GM18868 (cell line): ENCODE measurements around the gene RPRD1B.

Source experiments
- ATAC-seq: cut with Tn5 transposase; IDR thresholded peaks from one replicate; pipeline ENCODE4 v1.9.1; 2021; ENCODE audit warnings: mild to moderate bottlenecking, moderate library complexity; ENCODE audit not compliant: unreplicated experiment

RPRD1B gene, protein sequence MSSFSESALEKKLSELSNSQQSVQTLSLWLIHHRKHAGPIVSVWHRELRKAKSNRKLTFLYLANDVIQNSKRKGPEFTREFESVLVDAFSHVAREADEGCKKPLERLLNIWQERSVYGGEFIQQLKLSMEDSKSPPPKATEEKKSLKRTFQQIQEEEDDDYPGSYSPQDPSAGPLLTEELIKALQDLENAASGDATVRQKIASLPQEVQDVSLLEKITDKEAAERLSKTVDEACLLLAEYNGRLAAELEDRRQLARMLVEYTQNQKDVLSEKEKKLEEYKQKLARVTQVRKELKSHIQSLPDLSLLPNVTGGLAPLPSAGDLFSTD

DNA sequence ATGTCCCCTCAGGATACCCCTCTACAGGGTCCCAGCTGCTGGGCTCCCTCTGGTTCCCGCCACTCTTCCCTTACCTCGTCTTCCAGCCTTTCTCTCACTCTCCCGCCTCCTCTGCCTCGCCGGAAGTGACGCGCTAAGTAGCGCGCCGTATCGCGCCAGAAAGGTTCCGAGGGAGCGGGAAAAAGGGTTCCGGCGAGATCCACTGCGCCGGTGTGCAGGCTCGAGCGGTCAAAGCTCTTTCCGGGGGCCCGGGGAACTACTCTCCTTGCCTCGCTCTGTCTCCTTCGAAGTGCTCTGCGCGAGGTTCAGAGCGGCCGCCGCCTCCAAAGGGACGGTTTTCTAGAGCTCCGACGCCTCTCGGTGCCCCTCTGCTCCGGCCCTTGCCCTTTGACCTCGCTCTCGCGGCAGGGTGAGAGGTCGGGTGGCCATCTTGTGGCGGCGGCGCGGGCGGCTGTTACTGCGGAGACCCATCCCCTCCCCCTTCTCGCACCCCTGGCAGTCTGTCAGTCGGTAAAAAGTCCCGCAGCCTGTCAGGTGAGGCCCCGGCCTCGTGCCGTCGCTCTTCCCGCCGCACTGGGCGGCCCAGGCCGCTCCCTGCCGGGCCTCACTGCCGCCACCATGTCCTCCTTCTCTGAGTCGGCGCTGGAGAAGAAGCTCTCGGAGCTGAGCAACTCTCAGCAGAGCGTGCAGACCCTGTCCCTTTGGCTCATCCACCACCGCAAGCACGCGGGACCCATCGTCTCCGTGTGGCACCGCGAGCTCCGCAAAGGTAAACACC is at the start of gene RPRD1B, which contains the start of gene TTI1:
RPRD1B (plus strand) TSS at position 417 of the 778 bp plus-strand sequence; CDS start at position 619, 202 bp downstream.
TTI1 (minus strand) TSS at position 127 of the 778 bp plus-strand sequence. CDS start 19,640 bp downstream, outside the sequence.
- peak; percentile 82 for ATAC-seq

DNA sequence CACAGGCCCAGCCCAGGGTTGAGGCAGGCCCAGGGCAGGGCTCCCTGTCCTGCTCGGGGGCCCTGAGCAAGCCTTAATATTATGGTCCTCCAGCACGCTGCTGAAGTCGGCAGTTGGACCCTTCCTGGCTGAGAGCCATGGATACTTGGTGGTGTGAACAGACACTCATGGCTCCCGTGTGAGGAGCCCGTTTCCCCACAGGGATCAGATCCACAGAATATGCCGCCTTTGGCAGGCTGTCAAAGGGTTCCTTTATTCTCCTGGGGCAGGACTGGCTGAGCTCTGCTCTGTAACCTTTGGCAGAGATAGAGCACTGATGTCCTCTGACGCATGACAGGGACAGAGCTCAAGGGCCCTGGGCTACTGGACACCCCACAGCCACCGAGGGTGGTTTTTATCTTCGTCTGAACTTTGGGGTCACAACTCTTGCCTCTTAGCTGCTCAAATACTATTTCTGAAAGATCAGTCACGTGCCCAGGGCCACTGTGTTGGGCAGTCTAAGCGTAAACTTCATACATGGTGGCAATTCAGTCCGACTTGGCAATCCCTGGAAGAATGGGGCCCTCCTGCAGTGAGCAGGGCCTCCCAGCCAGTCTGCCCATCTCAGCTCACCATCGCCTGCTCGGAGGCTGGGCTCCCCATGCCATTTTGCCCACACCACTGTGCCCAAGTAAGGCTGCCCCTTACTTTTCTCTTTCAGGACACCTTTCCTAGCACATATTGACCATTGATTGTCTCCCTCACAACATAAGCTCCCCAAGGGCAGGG is 49.3 kb upstream of the RPRD1B start:
- ATAC-seq: no peak

DNA sequence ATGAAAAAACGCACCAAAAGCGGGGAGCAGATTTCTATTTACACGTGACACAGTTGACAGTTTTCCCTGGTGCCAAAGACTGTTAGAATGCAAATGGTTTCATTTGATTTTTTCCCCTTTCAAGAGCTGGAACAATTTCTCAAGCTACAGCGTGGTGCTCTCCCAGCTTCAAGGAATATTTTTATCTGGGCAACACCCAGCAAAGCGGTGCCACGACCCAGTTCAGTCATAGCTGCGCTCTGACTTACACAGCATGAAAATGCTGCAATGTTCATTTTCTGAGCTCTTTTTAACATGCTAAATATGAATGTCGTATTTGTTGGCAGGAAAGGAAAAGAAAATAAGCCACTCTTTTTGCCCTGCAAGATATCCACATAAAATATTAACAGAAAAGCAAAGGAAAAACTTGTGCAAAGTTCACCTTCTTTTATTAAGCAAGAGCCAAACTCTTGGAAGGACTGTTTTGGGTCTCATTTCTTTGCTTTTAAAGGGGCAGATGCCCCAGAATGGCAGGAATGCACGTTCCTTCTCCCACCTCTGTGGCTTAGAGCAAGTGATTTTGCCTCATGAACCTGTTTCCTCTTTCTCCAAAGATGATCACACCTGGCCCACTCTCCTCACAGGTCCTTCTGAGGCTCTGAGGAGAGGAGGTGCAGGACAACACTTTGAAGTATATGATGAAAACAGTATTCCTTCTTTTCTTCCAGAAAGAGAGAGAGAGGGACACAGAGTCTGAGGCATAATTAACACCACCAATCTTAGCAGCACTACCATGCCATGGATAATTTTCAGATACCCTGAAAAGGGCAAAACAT is 47.3 kb upstream of the RPRD1B start:
- ATAC-seq: no peak

DNA sequence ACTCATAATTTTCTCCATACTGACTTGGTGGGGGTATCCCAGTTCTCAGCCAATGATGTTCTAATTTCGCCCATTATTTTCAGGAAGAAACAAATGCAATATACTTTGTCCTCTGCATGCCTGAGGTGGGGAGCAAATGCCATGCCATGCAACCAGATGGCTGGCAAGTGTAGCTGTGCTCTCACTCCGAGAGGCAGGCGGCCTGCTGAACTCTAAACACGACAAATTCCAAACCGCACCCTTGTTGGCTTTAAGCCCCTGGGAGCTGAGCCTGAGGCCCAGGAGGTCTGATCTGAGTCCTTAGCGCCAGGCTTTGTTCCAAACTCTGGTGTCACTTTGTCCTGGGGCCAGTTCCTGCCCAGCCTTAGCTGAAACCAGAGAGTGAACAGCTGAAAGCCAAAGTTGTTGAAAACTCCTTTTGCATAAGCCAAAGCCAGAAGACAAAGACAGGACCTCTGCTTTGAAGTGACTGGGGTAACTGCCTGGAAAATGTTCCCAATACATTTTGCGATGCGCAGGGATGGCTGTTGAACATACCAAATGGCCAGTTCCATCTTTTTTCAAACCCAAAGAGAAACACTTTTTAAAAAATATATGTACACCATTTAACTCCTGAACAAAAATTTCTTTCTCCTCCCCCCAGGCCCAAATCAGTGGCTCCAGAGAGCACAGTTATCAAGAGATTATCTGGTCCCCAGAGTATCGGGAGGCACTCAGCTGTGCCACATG is 46.5 kb upstream of the RPRD1B start:
- no peak for ATAC-seq

DNA sequence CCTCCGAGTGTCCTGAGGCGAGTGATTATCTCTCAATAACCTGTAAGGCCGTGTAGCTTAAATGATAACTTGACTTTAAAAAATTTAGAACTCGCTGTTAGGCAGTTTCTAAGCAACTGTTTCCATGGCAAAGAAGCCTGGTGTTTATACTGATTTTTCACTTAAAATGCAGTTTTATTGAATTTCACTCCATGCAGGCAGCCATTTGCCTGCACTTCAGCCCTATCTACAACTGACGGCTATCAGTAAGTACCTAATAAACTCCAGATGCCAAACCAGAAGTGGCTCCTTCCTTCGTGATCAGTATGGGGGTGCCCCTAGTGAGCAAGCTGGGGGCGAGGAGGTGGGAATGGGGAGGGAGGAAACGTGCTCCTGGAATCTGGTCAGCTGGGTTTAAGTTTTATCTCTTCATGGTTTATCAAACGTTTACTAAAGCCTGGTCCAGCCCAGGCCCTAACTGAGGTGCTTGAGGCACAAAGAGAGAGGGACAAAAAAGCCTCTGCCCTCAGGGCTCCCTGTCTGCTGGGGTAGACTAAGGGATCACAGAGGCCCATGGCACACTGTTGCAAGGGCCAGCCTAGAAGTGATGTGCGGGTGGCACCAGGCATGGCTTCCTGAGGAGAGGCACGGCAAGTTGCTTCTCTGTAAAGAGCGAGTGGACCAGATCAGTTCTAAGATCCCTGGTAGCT is 45.8 kb upstream of the RPRD1B start:
- ATAC-seq: no peak

DNA sequence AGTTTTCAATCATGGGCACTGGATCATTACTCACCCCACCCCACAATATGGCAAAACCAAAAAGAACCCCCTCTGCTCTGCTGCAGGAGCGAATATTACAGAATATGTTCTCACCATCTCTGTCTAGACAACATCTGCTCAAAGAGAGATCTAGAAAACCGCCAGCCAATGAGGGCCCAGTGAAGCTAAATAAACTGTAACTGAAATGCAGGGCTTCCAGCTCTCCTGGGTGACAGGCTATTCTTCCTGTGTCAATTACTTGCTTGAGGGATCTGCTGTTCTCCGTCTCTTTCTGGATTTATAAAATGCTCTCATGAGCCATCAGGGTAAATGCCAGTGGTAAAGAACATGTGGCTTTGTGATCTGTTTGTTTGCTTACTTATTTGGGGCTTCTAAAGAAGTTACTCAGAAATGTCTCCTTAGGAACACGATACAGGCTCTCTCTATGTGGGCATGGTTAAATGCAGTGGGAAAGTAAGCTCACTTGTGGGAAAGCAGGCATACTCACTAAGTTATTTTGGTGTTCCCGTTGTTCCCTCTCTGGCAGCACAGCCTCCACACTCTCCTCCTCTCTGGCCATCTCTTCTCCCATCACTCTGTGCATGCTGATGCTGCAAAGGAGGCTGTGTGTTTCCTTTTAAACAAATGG is 45.1 kb upstream of the RPRD1B start:
- no peak for ATAC-seq

DNA sequence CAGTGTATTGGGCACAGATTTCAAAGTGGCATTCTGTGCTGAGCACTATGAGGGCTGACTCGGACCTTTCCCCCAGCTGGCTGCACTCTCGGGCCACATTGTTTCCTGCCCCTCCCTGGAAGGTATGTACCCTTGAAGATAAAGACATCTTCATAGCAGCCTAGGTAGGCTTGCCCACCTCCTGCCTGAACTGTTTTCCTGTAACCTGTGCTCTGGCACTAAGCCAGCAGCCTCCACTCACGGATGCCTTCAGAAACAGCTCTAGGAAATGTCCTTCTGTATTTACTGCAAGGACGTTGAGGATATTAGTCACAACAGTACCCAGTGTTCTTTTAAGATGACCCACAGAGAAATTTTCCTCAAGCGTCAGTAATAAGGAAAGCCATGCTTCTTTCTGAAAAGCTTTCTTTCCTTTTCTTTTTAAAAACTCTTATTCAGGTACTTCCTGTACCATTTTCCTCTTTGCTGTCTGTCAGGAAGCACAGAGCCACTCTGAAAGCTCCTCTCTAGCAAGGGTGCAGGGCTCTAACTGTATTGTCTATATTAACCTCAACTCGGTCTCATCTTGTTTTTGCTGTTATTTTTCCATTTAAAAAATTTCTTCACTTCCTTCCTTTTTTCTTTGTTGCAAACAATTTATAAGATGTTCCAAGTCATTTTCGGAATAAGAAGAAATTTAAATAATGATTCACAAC is 43.8 kb upstream of the RPRD1B start:
- no peak for ATAC-seq

DNA sequence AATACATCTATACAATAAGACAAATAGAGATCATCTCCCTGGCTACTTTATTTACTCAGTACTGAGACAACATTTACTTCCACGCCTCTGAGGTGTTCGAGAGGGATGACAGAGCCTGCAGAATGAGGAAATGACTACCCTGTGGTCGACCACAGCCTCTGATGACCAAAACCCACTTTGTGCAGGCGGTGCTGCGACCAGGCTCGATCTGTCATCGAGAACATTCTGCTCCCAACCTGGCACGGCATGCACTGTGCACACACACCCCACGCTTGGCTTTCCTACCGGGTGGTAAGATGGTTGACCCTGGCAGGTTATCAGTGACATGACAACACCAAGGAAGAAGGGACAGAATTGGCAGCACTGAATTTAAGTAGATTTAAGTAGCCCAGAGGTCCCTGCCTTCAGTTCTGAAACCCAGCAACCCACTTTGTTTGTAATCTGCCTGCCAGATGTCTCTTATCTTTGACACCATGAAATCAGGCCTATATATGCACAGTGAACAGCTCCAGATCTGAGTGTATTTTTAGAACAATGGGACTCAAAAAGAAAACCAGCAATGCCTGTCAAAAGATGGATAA is 42.9 kb upstream of the RPRD1B start:
- ATAC-seq: peak; percentile 97

DNA sequence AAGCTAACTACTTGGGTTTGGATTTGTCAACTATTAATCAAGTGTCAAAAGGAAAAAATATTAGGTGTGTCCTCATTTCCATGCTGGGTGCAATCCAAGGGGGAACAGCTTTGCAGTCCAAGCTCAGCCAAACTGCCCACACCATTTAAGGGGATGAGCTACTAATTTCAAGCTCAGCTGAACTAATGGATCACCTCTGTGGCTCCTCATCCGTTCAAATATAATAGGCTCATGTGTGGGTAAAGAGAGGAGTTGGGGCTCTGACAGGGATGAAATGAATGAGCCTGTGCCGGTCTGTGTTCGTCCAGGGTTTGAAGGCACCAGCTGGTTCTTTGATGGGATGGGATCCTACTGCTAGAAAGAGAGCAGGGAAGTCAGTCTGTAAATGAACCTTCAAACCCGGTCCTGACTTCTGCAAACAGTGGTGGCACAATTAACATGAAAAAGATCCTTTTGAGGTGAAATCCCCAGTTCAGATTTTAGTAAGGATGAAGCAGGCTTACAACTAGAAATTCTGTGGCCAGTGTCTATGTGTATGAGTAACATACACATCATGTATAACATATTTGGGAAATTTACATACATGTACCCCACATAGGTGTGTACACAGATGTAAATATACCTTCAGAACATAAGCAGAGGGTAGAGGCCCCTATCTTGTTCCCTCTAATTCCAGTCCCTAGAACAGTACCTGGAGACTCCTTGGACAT is 42.2 kb upstream of the RPRD1B start:
- ATAC-seq: no peak

DNA sequence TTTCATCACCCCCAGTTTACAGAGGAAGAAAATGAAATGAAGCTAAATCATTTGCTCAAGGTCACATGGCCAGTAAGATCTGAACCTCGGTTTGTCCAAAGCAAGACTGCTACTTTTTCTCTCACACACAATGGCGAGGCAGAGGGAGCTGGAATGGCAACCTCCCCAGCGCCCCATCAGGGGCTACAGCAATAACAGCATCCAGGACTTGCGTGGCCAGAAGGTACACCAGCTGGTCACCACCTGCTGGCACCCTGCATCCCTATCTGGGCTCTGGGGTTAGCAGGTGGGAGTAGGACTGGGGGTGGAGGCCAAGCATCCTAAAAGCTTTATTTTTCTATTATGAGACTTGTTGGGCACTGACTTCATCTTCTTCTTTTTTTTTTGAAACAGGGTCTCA is 41.6 kb upstream of the RPRD1B start:
- no peak for ATAC-seq

DNA sequence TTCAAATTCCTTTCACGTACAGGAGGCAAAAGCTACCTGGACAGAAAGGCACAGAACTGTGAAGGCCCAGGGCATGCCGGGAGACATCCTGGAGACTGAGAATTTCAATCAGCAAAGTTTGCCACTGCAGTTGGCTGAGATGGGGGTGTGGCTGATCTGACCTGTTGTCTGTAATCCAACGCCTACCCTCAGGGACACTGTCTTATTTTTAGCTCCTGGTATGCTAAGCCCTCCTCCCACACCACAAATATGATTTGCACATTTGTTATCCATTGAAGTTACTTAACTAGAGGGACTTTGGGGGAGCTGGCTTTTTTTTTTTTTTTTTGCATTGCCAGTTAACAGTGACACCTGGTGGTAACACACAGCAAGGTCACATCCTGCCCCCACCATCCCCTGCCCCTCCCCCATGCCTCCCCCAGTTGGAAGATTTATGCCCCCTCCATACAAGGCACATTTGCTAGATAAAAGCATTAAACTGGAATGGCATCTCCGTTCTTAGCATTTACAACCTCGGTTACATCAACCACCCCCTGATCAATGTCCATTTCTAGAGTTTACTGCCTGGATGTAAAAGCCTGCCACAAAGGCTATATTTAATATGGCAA is 40.6 kb upstream of the RPRD1B start:
- no peak for ATAC-seq

DNA sequence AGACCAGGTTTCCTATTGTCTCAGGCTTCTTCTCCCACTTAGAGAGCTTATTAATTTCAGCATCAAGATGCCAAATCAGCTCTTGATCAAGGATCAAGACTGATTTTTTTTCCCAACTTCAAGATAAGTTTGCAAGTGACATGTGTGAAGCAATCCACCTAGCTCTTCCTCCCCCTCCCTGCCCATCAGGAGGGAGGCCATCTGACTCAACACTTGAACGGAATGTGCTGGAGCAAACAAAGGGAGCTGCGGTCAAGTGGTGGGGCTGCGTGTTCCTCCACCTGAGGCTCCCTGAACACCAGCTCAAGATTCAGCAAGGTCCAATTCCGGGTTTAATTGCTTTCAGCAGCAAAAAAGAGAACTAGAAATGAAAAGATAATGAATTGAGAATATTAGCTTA is 39.0 kb upstream of the RPRD1B start:
- ATAC-seq: no peak

DNA sequence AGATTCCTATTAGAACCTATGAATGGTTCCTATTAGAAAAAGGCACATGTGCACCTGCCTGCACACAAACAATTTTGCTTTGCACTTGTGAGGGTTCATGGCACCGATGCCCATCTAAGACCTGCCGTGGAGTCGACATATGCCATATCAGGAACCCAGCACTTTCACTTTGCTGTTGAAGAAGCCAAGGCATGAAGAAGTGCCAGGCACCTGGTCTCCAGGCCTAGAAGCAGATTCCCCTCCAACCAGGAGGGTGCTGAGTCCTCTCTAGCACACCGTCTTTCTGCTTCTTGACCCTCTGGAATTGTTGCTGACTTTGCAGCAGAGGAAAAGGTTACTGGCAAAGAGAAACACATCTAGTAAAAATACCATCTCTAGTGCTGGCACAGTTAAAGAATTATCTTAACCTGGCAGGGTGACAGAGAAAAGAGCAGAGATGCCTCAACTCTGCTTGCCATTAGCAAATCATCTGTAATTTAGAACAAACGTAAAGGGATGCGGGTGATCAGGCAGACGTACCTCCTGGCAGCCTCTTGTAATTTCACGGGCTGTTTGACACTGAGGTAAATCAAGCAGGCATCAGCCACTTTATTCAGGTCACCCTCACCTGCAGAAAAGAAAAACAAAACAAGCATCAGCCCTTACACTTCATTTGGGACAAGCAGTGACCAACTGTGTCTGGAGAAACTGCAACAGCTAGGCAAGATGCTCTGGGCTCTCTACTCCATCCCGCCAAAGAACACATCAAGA is 37.5 kb upstream of the RPRD1B start:
- ATAC-seq: no peak

DNA sequence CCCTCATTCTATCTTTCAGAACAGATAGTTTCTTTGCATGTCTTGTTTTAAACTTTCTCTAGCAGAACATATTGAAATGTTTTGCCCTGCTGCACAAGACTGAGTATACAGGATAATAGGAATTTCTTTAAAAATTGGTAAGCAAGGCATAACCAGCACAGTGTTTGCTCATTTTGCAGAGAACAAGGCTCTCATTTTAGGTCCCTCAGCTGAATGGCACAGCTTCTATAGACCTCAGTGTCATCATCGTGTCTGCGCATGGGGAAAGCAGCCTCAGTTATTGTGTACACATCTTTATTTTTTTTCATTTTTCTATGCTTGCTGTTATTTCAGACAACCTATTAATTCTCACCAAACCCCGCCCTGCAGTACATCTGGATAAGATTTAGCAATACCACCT is 36.0 kb upstream of the RPRD1B start:
- no peak for ATAC-seq

DNA sequence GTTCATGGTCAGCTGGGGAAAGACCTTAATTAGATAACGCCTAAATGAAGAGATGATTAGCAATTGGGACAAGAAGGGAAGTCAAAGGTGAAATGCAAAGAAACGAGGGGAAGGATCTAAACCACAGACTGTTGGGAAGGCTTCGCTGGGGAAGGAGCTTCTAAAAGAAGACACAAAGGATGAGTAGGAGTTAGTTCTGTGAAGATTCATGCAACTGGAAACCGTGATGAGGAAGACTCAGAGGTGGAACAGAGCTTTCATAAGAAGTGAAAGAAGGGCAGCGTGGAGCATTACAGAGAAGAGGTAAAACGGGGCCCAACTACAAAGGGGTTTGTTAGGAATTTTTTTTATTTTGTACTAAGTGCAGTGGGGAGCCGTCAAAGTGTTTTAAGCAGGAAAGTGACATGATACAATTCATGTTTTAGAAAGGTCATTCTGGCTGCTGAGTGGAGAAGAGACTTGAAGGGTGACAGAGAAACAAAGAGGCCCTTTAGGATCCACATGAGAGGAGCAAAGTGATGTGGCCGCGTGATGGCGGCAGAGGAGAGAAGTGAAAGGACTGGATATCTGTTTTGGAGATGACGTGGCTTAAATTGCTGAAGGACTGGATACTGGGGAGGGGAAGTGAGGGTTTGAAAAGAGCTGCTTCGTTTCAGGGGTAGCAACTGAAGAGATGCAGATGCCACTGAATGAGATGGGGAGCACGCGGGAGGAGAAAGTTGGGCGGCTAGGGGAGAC is 33.9 kb upstream of the RPRD1B start:
- ATAC-seq: no peak
